Measurements from ENCODE around the gene FBXO33.

FBXO33 gene

GRCh38 chr14:39384177-39384576 is 48.1 kb downstream of the FBXO33 start:
- Histone ChIP-seq H3K4me1 (ENCODE audit: insufficient read depth, low read length) (no peaks in the 10 kb centered on the region), H3K27me3 (ENCODE audit: control insufficient read depth in 1 of 2, insufficient read depth in 2 of 2, low read length in 2 of 2) (no peaks in the 10 kb centered on the region), H3K9ac (ENCODE audit: low read length) (no peak overlapping the region), H3K9me3 (ENCODE audit: low read length) (no peaks in the 10 kb centered on the region), H3K36me3 (ENCODE audit: insufficient read depth, low read length) (no peaks in the 10 kb centered on the region), H3K4me3 (ENCODE audit: low read depth in 1 of 2, low read length in 2 of 2) (no peak overlapping the region), H3K27ac (ENCODE audit: low read depth, low read length) (no peak overlapping the region)

GRCh38 chr14:39383741-39384140 is 48.5 kb downstream of the FBXO33 start:
- Histone ChIP-seq H3K9me3 (ENCODE audit: low read length) (no peaks in the 10 kb centered on the region), H3K36me3 (ENCODE audit: insufficient read depth, low read length) (no peaks in the 10 kb centered on the region), H3K9ac (ENCODE audit: low read length) (no peak overlapping the region), H3K27ac (ENCODE audit: low read depth, low read length) (no peak overlapping the region), H3K27me3 (ENCODE audit: control insufficient read depth in 1 of 2, insufficient read depth in 2 of 2, low read length in 2 of 2) (no peaks in the 10 kb centered on the region), H3K4me1 (ENCODE audit: insufficient read depth, low read length) (no peaks in the 10 kb centered on the region), H3K4me3 (ENCODE audit: low read depth in 1 of 2, low read length in 2 of 2) (no peak overlapping the region)

GRCh38 chr14:39383026-39383660 is 49.1 kb downstream of the FBXO33 start:
- no peaks in the 10 kb centered on the region for H3K27me3 ChIP-seq (ENCODE audit: control insufficient read depth in 1 of 2, insufficient read depth in 2 of 2, low read length in 2 of 2)
- H3K36me3 ChIP-seq (ENCODE audit: insufficient read depth, low read length), result no peaks in the 10 kb centered on the region
- H3K4me3 ChIP-seq (ENCODE audit: low read depth in 1 of 2, low read length in 2 of 2), result no peak overlapping the region
- H3K4me1 ChIP-seq (ENCODE audit: insufficient read depth, low read length), result no peaks in the 10 kb centered on the region
- no peak overlapping the region for H3K27ac ChIP-seq (ENCODE audit: low read depth, low read length)
- H3K9me3 ChIP-seq (ENCODE audit: low read length), result no peaks in the 10 kb centered on the region
- H3K9ac ChIP-seq (ENCODE audit: low read length), result no peak overlapping the region

- no peaks in the 10 kb centered on the region for H3K36me3 ChIP-seq (ENCODE audit: insufficient read depth, low read length)
- no peak overlapping the region for H3K4me3 ChIP-seq (ENCODE audit: low read depth in 1 of 2, low read length in 2 of 2)
- H3K27me3 ChIP-seq (ENCODE audit: control insufficient read depth in 1 of 2, insufficient read depth in 2 of 2, low read length in 2 of 2), result no peaks in the 10 kb centered on the region
- H3K9me3 ChIP-seq (ENCODE audit: low read length), result no peaks in the 10 kb centered on the region
- H3K27ac ChIP-seq (ENCODE audit: low read depth, low read length), result no peak overlapping the region
- H3K9ac ChIP-seq (ENCODE audit: low read length), result no peak overlapping the region
- H3K4me1 ChIP-seq (ENCODE audit: insufficient read depth, low read length), result no peaks in the 10 kb centered on the region
These were observed 49.8 kb downstream of the FBXO33 start for GRCh38 chr14:39382463-39382862.

- no peaks in the 10 kb centered on the region for H3K9me3 ChIP-seq (ENCODE audit: low read length)
- H3K27ac ChIP-seq (ENCODE audit: low read depth, low read length), result no peak overlapping the region
These were observed 50.9 kb downstream of the FBXO33 start for GRCh38 chr14:39381366-39381765.

DNA sequence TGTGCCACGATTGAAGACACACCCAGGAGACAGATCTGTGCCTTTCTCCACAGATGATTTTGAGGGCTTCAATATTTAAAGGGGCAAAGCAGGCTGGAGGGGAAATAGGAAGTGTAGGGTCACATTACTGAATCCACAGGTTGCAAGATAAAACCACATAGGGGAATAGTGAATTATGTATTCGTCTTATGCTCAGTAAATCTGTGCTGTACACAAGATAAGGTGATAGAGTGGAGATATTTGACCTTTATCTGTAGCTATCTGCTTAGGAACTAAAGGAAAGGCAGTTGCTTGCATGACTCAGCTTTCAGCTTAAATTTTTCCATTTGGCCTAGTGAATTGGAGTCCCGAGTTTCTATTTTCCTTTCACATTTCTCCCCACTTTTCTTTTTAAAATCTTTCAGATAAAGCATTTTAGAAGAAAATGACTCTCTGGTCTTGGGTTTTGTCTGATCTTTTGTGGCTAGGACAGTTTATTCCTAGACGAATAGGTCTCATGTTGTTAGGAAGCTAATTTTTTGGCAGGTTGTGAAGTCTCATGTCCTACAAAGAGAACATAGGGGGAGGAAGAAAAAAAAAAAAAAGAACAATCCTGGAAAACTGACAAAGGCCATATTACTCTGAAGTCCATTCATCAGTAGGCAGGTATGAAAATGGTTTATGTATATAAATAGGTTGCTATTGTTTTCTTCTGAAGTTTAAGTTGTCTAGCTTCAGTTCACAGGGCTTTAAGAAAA is 55.4 kb downstream of the FBXO33 start:
- H3K9ac ChIP-seq (ENCODE audit: low read length), result no peak overlapping the region
- no peaks in the 10 kb centered on the region for H3K4me1 ChIP-seq (ENCODE audit: insufficient read depth, low read length)
- H3K36me3 ChIP-seq (ENCODE audit: insufficient read depth, low read length), result no peaks in the 10 kb centered on the region
- H3K9me3 ChIP-seq (ENCODE audit: low read length), result no peaks in the 10 kb centered on the region
- no peak overlapping the region for H3K4me3 ChIP-seq (ENCODE audit: low read depth in 1 of 2, low read length in 2 of 2)
- H3K27ac ChIP-seq (ENCODE audit: low read depth, low read length), result peak overlapping the region; percentile 24
- no peaks in the 10 kb centered on the region for H3K27me3 ChIP-seq (ENCODE audit: control insufficient read depth in 1 of 2, insufficient read depth in 2 of 2, low read length in 2 of 2)

More at GRCh38 chr14:39381366-39381765, 50.9 kb downstream of the FBXO33 start:
- H3K4me1 ChIP-seq (ENCODE audit: insufficient read depth, low read length), result no peaks in the 10 kb centered on the region
- no peaks in the 10 kb centered on the region for H3K27me3 ChIP-seq (ENCODE audit: control insufficient read depth in 1 of 2, insufficient read depth in 2 of 2, low read length in 2 of 2)
- no peaks in the 10 kb centered on the region for H3K36me3 ChIP-seq (ENCODE audit: insufficient read depth, low read length)
- H3K9ac ChIP-seq (ENCODE audit: low read length), result no peak overlapping the region
- H3K4me3 ChIP-seq (ENCODE audit: low read depth in 1 of 2, low read length in 2 of 2), result no peak overlapping the region

DNA sequence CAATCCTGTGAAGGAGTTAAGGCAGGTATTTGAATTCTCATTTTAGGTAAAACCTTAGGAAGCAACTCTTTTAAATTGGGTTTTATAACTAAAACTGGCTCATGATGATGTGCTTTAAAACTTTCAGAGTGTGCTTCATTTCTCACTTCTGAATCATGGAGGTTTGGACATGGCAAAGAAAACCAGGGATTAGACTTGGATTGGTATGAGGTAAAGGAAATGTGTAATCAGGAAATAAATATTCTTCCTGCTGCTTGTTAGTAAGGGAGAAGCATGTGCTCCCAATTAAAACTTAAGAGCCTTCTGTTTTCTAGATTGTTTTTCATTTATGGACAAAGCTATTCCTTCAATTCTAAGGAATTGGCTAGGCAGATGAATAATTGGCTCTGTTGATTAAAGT is 57.4 kb downstream of the FBXO33 start:
- Histone ChIP-seq H3K4me1 (ENCODE audit: insufficient read depth, low read length) (no peaks in the 10 kb centered on the region), H3K9me3 (ENCODE audit: low read length) (no peaks in the 10 kb centered on the region), H3K4me3 (ENCODE audit: low read depth in 1 of 2, low read length in 2 of 2) (no peak overlapping the region), H3K27me3 (ENCODE audit: control insufficient read depth in 1 of 2, insufficient read depth in 2 of 2, low read length in 2 of 2) (no peaks in the 10 kb centered on the region), H3K36me3 (ENCODE audit: insufficient read depth, low read length) (peaks cover 7% of the 10 kb centered on the region), H3K9ac (ENCODE audit: low read length) (no peak overlapping the region), H3K27ac (ENCODE audit: low read depth, low read length) (no peak overlapping the region)

GRCh38 chr14:39372656-39373055 is 59.6 kb downstream of the FBXO33 start:
- no peaks in the 10 kb centered on the region for H3K9me3 ChIP-seq (ENCODE audit: low read length)
- no peak overlapping the region for H3K27ac ChIP-seq (ENCODE audit: low read depth, low read length)
- no peak overlapping the region for H3K9ac ChIP-seq (ENCODE audit: low read length)
- H3K27me3 ChIP-seq (ENCODE audit: control insufficient read depth in 1 of 2, insufficient read depth in 2 of 2, low read length in 2 of 2), result no peaks in the 10 kb centered on the region
- peaks cover 7% of the 10 kb centered on the region for H3K36me3 ChIP-seq (ENCODE audit: insufficient read depth, low read length)
- no peak overlapping the region for H3K4me3 ChIP-seq (ENCODE audit: low read depth in 1 of 2, low read length in 2 of 2)
- H3K4me1 ChIP-seq (ENCODE audit: insufficient read depth, low read length), result no peaks in the 10 kb centered on the region

DNA sequence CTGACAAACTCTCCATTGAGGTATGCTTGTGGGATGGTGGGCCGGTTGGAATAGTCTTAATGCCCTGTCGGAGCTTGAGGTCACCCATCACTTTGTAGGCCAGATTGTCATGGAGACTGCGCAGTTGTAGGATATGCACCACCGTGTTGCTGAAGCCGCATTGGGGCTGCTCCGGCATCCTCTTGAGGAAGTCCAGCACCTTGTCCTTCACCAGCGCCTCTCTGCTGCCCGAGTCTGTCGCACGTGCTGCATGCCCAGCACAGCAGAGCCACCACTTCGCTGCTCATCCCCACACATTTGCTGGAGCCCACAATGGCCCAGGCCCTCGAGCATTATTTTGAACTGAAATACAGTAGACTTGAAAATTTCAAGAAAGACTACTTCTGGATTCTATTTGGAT is 61.8 kb downstream of the FBXO33 start:
- Histone ChIP-seq H3K4me1 (ENCODE audit: insufficient read depth, low read length) (no peaks in the 10 kb centered on the region), H3K36me3 (ENCODE audit: insufficient read depth, low read length) (peaks cover 7% of the 10 kb centered on the region), H3K27ac (ENCODE audit: low read depth, low read length) (no peak overlapping the region), H3K9ac (ENCODE audit: low read length) (no peak overlapping the region), H3K4me3 (ENCODE audit: low read depth in 1 of 2, low read length in 2 of 2) (no peak overlapping the region), H3K27me3 (ENCODE audit: control insufficient read depth in 1 of 2, insufficient read depth in 2 of 2, low read length in 2 of 2) (no peaks in the 10 kb centered on the region), H3K9me3 (ENCODE audit: low read length) (no peaks in the 10 kb centered on the region)

DNA sequence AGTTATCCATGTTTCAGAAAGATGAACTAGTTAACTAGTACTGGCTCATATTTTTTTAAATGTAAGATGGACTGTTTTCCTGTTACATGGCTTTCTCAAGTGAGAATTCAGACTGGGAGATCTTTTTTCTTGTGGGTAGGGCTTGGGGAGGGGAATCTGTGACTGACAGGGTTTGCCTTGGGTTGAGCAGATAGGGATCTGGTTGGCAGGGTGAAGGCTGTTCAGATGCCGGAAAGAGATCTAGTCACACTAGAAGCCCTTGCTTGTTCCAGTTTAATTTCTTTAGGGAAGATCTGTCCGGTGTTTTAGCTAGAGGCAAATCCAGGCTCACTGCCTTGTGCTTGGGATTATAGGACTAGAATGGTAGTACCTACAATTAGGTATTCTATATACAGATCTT is 63.2 kb downstream of the FBXO33 start:
- Histone ChIP-seq H3K36me3 (ENCODE audit: insufficient read depth, low read length) (peaks cover 7% of the 10 kb centered on the region), H3K27ac (ENCODE audit: low read depth, low read length) (no peak overlapping the region), H3K9ac (ENCODE audit: low read length) (no peak overlapping the region), H3K9me3 (ENCODE audit: low read length) (no peaks in the 10 kb centered on the region), H3K27me3 (ENCODE audit: control insufficient read depth in 1 of 2, insufficient read depth in 2 of 2, low read length in 2 of 2) (no peaks in the 10 kb centered on the region), H3K4me3 (ENCODE audit: low read depth in 1 of 2, low read length in 2 of 2) (no peak overlapping the region), H3K4me1 (ENCODE audit: insufficient read depth, low read length) (no peaks in the 10 kb centered on the region)

DNA sequence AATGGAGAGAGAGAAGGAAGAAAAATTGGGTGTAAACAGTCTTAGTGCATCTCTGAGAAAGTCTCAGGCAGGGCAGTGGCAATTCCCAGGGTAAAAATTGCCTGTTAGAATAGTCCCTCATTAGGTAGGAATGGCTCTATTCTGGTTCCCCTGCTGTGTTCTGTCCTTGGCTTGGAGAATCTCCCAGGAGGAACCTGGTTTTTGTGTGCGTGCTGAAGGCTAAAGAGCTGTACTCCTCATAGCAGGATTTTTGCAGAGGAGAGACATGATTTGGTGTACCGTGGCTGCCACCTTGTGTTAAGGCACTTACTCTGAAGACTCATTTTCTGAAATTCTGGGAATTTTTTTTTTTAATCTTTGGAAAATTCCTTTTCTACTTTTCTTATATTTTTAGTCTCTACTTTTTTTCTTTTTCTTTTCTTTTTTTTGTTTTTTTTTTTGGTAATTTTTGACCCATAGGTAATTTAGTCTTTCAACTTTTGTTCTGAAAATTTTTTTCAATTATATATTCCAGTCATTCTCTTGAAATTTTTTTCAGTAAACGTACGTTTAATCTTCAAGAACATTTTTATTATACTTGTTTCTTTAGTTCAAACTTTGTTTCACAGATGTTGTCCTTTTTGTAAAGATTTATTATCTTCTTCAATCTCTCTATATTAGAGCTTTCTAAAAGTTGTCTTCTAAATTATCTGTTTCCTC is 63.8 kb downstream of the FBXO33 start:
- Histone ChIP-seq H3K27ac (ENCODE audit: low read depth, low read length) (no peak overlapping the region), H3K9me3 (ENCODE audit: low read length) (peaks cover 4% of the 10 kb centered on the region), H3K9ac (ENCODE audit: low read length) (no peak overlapping the region), H3K4me1 (ENCODE audit: insufficient read depth, low read length) (no peaks in the 10 kb centered on the region), H3K27me3 (ENCODE audit: control insufficient read depth in 1 of 2, insufficient read depth in 2 of 2, low read length in 2 of 2) (no peaks in the 10 kb centered on the region), H3K4me3 (ENCODE audit: low read depth in 1 of 2, low read length in 2 of 2) (no peak overlapping the region), H3K36me3 (ENCODE audit: insufficient read depth, low read length) (peaks cover 7% of the 10 kb centered on the region)

Data from muscle layer of colon (tissue), 2 donors.